Liver (tissue), 9 donors: ENCODE results near the gene MMRN1. TPM values are rescaled to one million over a fixed set of nuclear protein-coding genes. Genes with fewer than 3 reads are reported as not detected.

Experiments used
- DNase-seq: peaks from one replicate; pipeline ENCODE4 v3.0.0-alpha.2; 2017; ENCODE audit warnings: low spot score
- H3K27ac ChIP-seq, 2 donors: one replicate each; pipeline ENCODE4 v1.7.0; 2013; ENCODE audit warnings: inconsistent platforms in 2 of 2, low read length in 2 of 2, control low read depth in 1 of 2, low read depth in 1 of 2, mild to moderate bottlenecking in 1 of 2
- H3K27me3 ChIP-seq, 4 donors: one replicate each; pipeline versions ENCODE4 v1.6.1 to v1.7.0; 2013; ENCODE audit warnings: low read length in 3 of 4, inconsistent platforms in 1 of 4, mild to moderate bottlenecking in 1 of 4, moderate library complexity in 1 of 4; ENCODE audit not compliant: control insufficient read depth in 4 of 4, insufficient read depth in 4 of 4
- H3K36me3 ChIP-seq, 4 donors: one replicate each; pipeline versions ENCODE4 v1.6.1 to v1.7.0; 2013; ENCODE audit warnings: low read length in 3 of 4, mild to moderate bottlenecking in 3 of 4, low read depth in 1 of 4, moderate library complexity in 1 of 4; ENCODE audit not compliant: control insufficient read depth in 4 of 4, insufficient read depth in 3 of 4
- H3K4me1 ChIP-seq, 4 donors: one replicate each; pipeline versions ENCODE4 v1.6.1 to v1.7.0; 2013; ENCODE audit warnings: low read length in 3 of 4, mild to moderate bottlenecking in 3 of 4, moderate library complexity in 1 of 4; ENCODE audit not compliant: control insufficient read depth in 4 of 4, insufficient read depth in 4 of 4
- H3K4me3 ChIP-seq, 3 donors: one replicate each; pipeline versions ENCODE4 v1.6.1 to v1.7.0; 2013; ENCODE audit warnings: low read length in 3 of 3, control low read depth in 1 of 3, low read depth in 1 of 3, mild to moderate bottlenecking in 1 of 3
- H3K9ac ChIP-seq, 2 donors: one replicate each; pipeline ENCODE4 v1.7.0; 2013; ENCODE audit warnings: low read length in 2 of 2, mild to moderate bottlenecking in 2 of 2, moderate library complexity in 2 of 2, control low read depth in 1 of 2, low read depth in 1 of 2
- H3K9me3 ChIP-seq, 4 donors: one replicate each; pipeline versions ENCODE4 v1.6.1 to v1.7.0; 2013; ENCODE audit warnings: low read length in 3 of 4; ENCODE audit not compliant: control insufficient read depth in 4 of 4
- ATF3 ChIP-seq: IDR thresholded peaks from 2 replicates; pipeline ENCODE4 v1.6.1; 2016; ENCODE audit warnings: antibody characterized with exemption
- EGR1 ChIP-seq, 2 donors: IDR thresholded peaks; 2 replicates each; pipeline ENCODE4 v1.6.1; 2016 to 2018; ENCODE audit warnings: antibody characterized with exemption in 2 of 2, low read depth in 2 of 2
- FOXA1 ChIP-seq: IDR thresholded peaks from 2 replicates; pipeline ENCODE4 v1.6.1; 2016; ENCODE audit warnings: antibody characterized with exemption
- FOXA2 ChIP-seq: IDR thresholded peaks from 2 replicates; pipeline ENCODE4 v1.6.1; 2016; ENCODE audit warnings: antibody characterized with exemption
- GABPA ChIP-seq, 2 donors: IDR thresholded peaks in 1 of 2; conservative IDR thresholded peaks in 1 of 2; 2 replicates each; pipeline ENCODE4 v1.6.1; 2016; ENCODE audit warnings: antibody characterized with exemption in 2 of 2, mild to moderate bottlenecking in 1 of 2, moderate library complexity in 1 of 2
- HNF4A ChIP-seq, 2 donors: conservative IDR thresholded peaks; 2 replicates each; pipeline ENCODE4 v1.6.1; 2016; ENCODE audit warnings: antibody characterized with exemption in 2 of 2, mild to moderate bottlenecking in 2 of 2
- HNF4G ChIP-seq: IDR thresholded peaks from 2 replicates; pipeline ENCODE4 v1.6.1; 2016; ENCODE audit warnings: antibody characterized with exemption
- NR2F2 ChIP-seq: IDR thresholded peaks from 2 replicates; pipeline ENCODE4 v1.6.1; 2016; ENCODE audit warnings: antibody characterized with exemption
- RAD21 ChIP-seq, 2 donors: IDR thresholded peaks; 2 replicates each; pipeline ENCODE4 v1.6.1; 2016; ENCODE audit warnings: antibody characterized with exemption in 2 of 2, mild to moderate bottlenecking in 2 of 2
- REST ChIP-seq: IDR thresholded peaks from 2 replicates; pipeline ENCODE4 v1.6.1; 2016; ENCODE audit warnings: antibody characterized with exemption, mild to moderate bottlenecking
- RXRA ChIP-seq, 2 donors: IDR thresholded peaks; 2 replicates each; pipeline ENCODE4 v1.6.1; 2017 to 2018; ENCODE audit warnings: antibody characterized with exemption in 2 of 2, mild to moderate bottlenecking in 1 of 2
- SP1 ChIP-seq: IDR thresholded peaks from 2 replicates; pipeline ENCODE4 v1.6.1; 2018; ENCODE audit warnings: antibody characterized with exemption, mild to moderate bottlenecking
- TAF1 ChIP-seq: conservative IDR thresholded peaks from 2 replicates; pipeline ENCODE4 v1.6.1; 2016; ENCODE audit warnings: antibody characterized with exemption, mild to moderate bottlenecking
- ZBTB33 ChIP-seq: IDR thresholded peaks from 2 replicates; pipeline ENCODE4 v1.6.1; 2016; ENCODE audit warnings: antibody characterized with exemption
- WGBS: extraction: QIAGEN DNeasy Blood & Tissue Kit; methylation state at CpG from one replicate; pipeline ENCODE4 v1.1.7; 2013; 5-methylcytosine and 5-hydroxymethylcytosine counted together
- polyA plus RNA-seq, 2 donors: library from polyadenylated mRNA; stranded (reverse) in 1 of 2; unstranded in 1 of 2; fragments of 200-250 nt in 1 of 2; fragments of >200 nt in 1 of 2; fragmentation: Nextera tagmentation in 1 of 2; extraction: Ambion mirVana in 1 of 2; gene quantifications; one replicate each; pipeline versions ENCODE4 v1.2.1 to v1.2.3, GENCODE V29; 2013 to 2015
- total RNA-seq, 2 donors: library from RNA; depleted of rRNA; stranded (reverse); fragments of >200 nt; gene quantifications; one replicate each; pipeline ENCODE4 v1.2.3, GENCODE V29; 2014
- donor health status: healthy.
- donor health status: healthy.
- donor health status: healthy.
- donor health status: healthy.
- donor health status: healthy.

The MMRN1 gene
- total and polyA plus RNA-seq, 4 donors: 4.4 to 15.6 (median 10.2) TPM

GRCh38 chr4:89878611-89879010 is 16.0 kb upstream of the MMRN1 start:
- H3K4me1 ChIP-seq: no peaks in the 10 kb centered on the region
- 27% methylated on average over 1 of the region's 1 CpG for whole genome bisulfite sequencing

GRCh38 chr4:89879215-89879614 is 15.4 kb upstream of the MMRN1 start:
- H3K9me3 ChIP-seq: no peaks in the 10 kb centered on the region
- no peak for DNase-seq
- peaks cover 0 to 4% (median 0%) of the 10 kb centered on the region in 4 donors for H3K27me3 ChIP-seq
- no peak overlapping the region for H3K9ac ChIP-seq
- WGBS: 77% methylated on average over 4 of the region's 4 CpGs
- no peaks in the 10 kb centered on the region for H3K4me1 ChIP-seq
- H3K4me3 ChIP-seq: no peak overlapping the region
- no peak overlapping the region for H3K27ac ChIP-seq
- no peaks in the 10 kb centered on the region for H3K36me3 ChIP-seq
- TF ChIP-seq ATF3 (no peak), GABPA (IDR thresholded peaks at IDR 0.05 in 1 of 2, conservative IDR thresholded peaks at IDR 0.05 in 1 of 2) (no peak), REST (no peak), FOXA2 (no peak), TAF1 (no peak), NR2F2 (no peak), RAD21 (IDR thresholded peaks at IDR 0.05) (no peak), HNF4G (no peak)

More at GRCh38 chr4:89878611-89879010, 16.0 kb upstream of the MMRN1 start:
- Histone ChIP-seq H3K27ac (no peak overlapping the region), H3K36me3 (no peaks in the 10 kb centered on the region), H3K4me3 (no peak overlapping the region), H3K9ac (no peak overlapping the region), H3K27me3 (peaks cover 0 to 4% (median 0%) of the 10 kb centered on the region in 4 donors), H3K9me3 (no peaks in the 10 kb centered on the region)
- TF ChIP-seq SP1 (no peak), HNF4G (no peak), FOXA1 (no peak), HNF4A (conservative IDR thresholded peaks at IDR 0.05) (no peak), GABPA (IDR thresholded peaks at IDR 0.05 in 1 of 2, conservative IDR thresholded peaks at IDR 0.05 in 1 of 2) (no peak), FOXA2 (no peak), ATF3 (no peak), RXRA (IDR thresholded peaks at IDR 0.05) (no peak), REST (no peak), ZBTB33 (no peak), EGR1 (IDR thresholded peaks at IDR 0.05; ENCODE audit: low read depth in 2 of 2) (no peak), NR2F2 (no peak)
- DNase-seq: no peak
